Gastroesophageal sphincter (tissue), 3 donors: ENCODE data around the gene RFLNA.

Source experiments
- CTCF ChIP-seq, 4 experiments: fragments of 200-600 bp in 2 of 4; fragments of 450-650 bp in 2 of 4; sonication (generic) in 1 of 4; IDR thresholded peaks; one replicate each; pipeline ENCODE4 v1.5.1; 2017 to 2019; ENCODE audit warnings: antibody characterized with exemption in 4 of 4, mild to moderate bottlenecking in 2 of 4, moderate library complexity in 2 of 4
- POLR2AphosphoS5 ChIP-seq: sonication (generic); formaldehyde crosslinking; IDR thresholded peaks from one replicate; pipeline ENCODE4 v1.6.1; 2017; ENCODE audit warnings: antibody characterized with exemption

GRCh38 chr12:124316257-124316900 lies 21.5 kb downstream of the RFLNA start:
- TF ChIP-seq CTCF (IDR thresholded peaks at IDR 0.05) (no peak), POLR2AphosphoS5 (no peak)
